A549 (cell line): Measurements from ENCODE around the gene MAPRE3. TPM values are rescaled to one million over a fixed set of nuclear protein-coding genes. Genes with fewer than 3 reads are reported as not detected.
A peak's percentile ranks its signal among the peaks of the same experiment; 100 is the strongest.

Source experiments
- ATAC-seq, 2 experiments: fragments of 200-7000 bp in 1 of 2; fragments of >200 bp in 1 of 2; cut with Nextera tagmentation in 1 of 2; cut with Tn5 transposase in 1 of 2; 3 replicates each; pipeline versions ENCODE4 v1.8.0 to v1.9.1; 2018 to 2020; ENCODE audit warnings: mild to moderate bottlenecking in 1 of 2, moderate library complexity in 1 of 2
- CTCF ChIA-PET: fragments of 300-600 bp; sonication (Branson Sonifier 250); formaldehyde crosslinking; extraction: SDS; loops from one replicate; lab custom pipeline; 2021; ENCODE audit warnings: antibody characterized with exemption, inconsistent platforms; lab: Yijun Ruan, JAX
- POLR2A ChIA-PET: fragments of 350-600 bp; formaldehyde crosslinking; extraction: SDS; loops from one replicate; lab custom pipeline; 2021; ENCODE audit warnings: antibody characterized with exemption, inconsistent platforms; lab: Yijun Ruan, JAX
- DNase-seq, 2 experiments: peaks; one replicate each; pipeline versions ENCODE4 v3.0.0 to v3.0.0-alpha.2; 2011 to 2016; ENCODE audit warnings: low read depth in 1 of 2, low spot score in 1 of 2
- FAIRE-seq: peaks from 2 replicates; lab custom pipeline; 2011; peaks lifted over from hg19 to GRCh38; lab: Jason Lieb, UNC
- H3K27ac ChIP-seq, 2 experiments: fragments of >200 bp; sonication (Bioruptor Twin); formaldehyde crosslinking; 3 replicates each; pipeline ENCODE4 v1.5.1; 2016 to 2017
- H3K4me1 ChIP-seq: fragments of >200 bp; sonication (Bioruptor Twin); formaldehyde crosslinking; 3 replicates; pipeline ENCODE4 v1.6.1; 2016
- H3K4me2 ChIP-seq: fragments of >200 bp; sonication (Bioruptor Twin); formaldehyde crosslinking; 3 replicates; pipeline ENCODE4 v1.6.1; 2016
- H3K4me3 ChIP-seq: fragments of >200 bp; sonication (Bioruptor Twin); formaldehyde crosslinking; 3 replicates; pipeline ENCODE4 v1.5.1; 2016
- H3K9me3 ChIP-seq: fragments of >200 bp; sonication (Bioruptor Twin); formaldehyde crosslinking; 3 replicates; pipeline ENCODE4 v1.6.1; 2016
- CHD2 ChIP-seq: fragments of 150-350 bp; IDR thresholded peaks from 2 replicates; pipeline ENCODE4 v1.6.1; 2014; ENCODE audit warnings: low read length; ENCODE audit not compliant: partially characterized antibody
- EHF ChIP-seq: fragments of 250-450 bp; sonication (Bioruptor Pico); IDR thresholded peaks from 2 replicates; pipeline ENCODE4 v1.5.0; 2020; ENCODE audit warnings: mild to moderate bottlenecking
- GATA3 ChIP-seq: IDR thresholded peaks from 2 replicates; pipeline ENCODE4 v1.6.1; 2012; ENCODE audit warnings: borderline replicate concordance
- HDAC2 ChIP-seq: fragments of 200-600 bp; sonication (generic); IDR thresholded peaks from 2 replicates; pipeline ENCODE4 v1.6.1; 2016
- HEYL ChIP-seq: fragments of 250-450 bp; sonication (Bioruptor Pico); IDR thresholded peaks from 2 replicates; pipeline ENCODE4 v1.8.0; 2021; ENCODE audit warnings: mild to moderate bottlenecking, moderate library complexity
- HOXB13 ChIP-seq: fragments of 250-450 bp; sonication (Bioruptor Pico); IDR thresholded peaks from 2 replicates; pipeline ENCODE4 v1.5.0; 2020; ENCODE audit warnings: low read depth, mild to moderate bottlenecking, moderate library complexity
- KDM1A ChIP-seq: fragments of 200-600 bp; sonication (generic); IDR thresholded peaks from 2 replicates; pipeline ENCODE4 v1.6.1; 2016; ENCODE audit warnings: low read depth, mild to moderate bottlenecking
- KDM5A ChIP-seq: fragments of 200-600 bp; sonication (generic); IDR thresholded peaks from 2 replicates; pipeline ENCODE4 v1.6.1; 2016; ENCODE audit warnings: antibody characterized with exemption, mild to moderate bottlenecking
- MAFK ChIP-seq: fragments of 450-650 bp; IDR thresholded peaks from 2 replicates; pipeline ENCODE4 v1.6.1; 2014; ENCODE audit not compliant: partially characterized antibody
- MYC ChIP-seq: IDR thresholded peaks from 2 replicates; pipeline ENCODE4 v1.6.1; 2012; ENCODE audit warnings: mild to moderate bottlenecking, inconsistent platforms, low read length, improper control_type of control experiment, borderline replicate concordance
- NPAS2 ChIP-seq: fragments of 250-450 bp; sonication (Bioruptor Pico); IDR thresholded peaks from 2 replicates; pipeline ENCODE4 v1.8.0; 2022; ENCODE audit warnings: mild to moderate bottlenecking, moderate library complexity, borderline replicate concordance
- NR3C1 ChIP-seq: fragments of >200 bp; sonication (Bioruptor Twin); formaldehyde crosslinking; IDR thresholded peaks from 3 replicates; pipeline ENCODE4 v1.6.1; 2017
- PHF8 ChIP-seq: fragments of 200-600 bp; sonication (generic); IDR thresholded peaks from 2 replicates; pipeline ENCODE4 v1.6.1; 2016; ENCODE audit warnings: low read depth, mild to moderate bottlenecking, antibody characterized with exemption, moderate library complexity, borderline replicate concordance
- POLR2A ChIP-seq: IDR thresholded peaks from 2 replicates; pipeline ENCODE4 v1.6.1; 2012; ENCODE audit warnings: mild to moderate bottlenecking, low read length
- RARB ChIP-seq: fragments of 250-450 bp; sonication (Bioruptor Pico); IDR thresholded peaks from 2 replicates; pipeline ENCODE4 v1.8.0; 2021; ENCODE audit warnings: mild to moderate bottlenecking, moderate library complexity
- SMC3 ChIP-seq: fragments of >200 bp; sonication (Bioruptor Twin); formaldehyde crosslinking; IDR thresholded peaks from 3 replicates; pipeline ENCODE4 v1.6.1; 2018; ENCODE audit warnings: inconsistent platforms
- SREBF2 ChIP-seq: fragments of 450-650 bp; IDR thresholded peaks from 2 replicates; pipeline ENCODE4 v1.6.1; 2014; ENCODE audit warnings: mild to moderate bottlenecking, moderate library complexity
- WGBS: methylation state at CpG from one replicate; pipeline ENCODE4 v1.1.6; 2017; ENCODE audit errors: missing lambda C conversion rate; 5-methylcytosine and 5-hydroxymethylcytosine counted together
- polyA plus RNA-seq, 4 experiments: library from polyadenylated mRNA; depleted of rRNA in 3 of 4; stranded (reverse); fragments of >200 nt; fragmentation: RNase III in 1 of 4; extraction: RNeasy Plus Mini Kit Qiagen cat#74134 plus additional on column Dnase treatment in 1 of 4; gene quantifications; 2 replicates in 3 of 4; 3 replicates in 1 of 4; pipeline ENCODE4 v1.2.3, GENCODE V29; 2011 to 2017
- TF ChIP-seq, protein P1 (sequence below): IDR thresholded peaks from 2 replicates; pipeline ENCODE4 v1.6.1; 2012; ENCODE audit warnings: low read depth, borderline replicate concordance
- TF ChIP-seq, protein P2 (sequence below): IDR thresholded peaks from 2 replicates; pipeline ENCODE4 v1.6.1; 2012
- TF ChIP-seq, protein P3 (sequence below): fragments of 250-450 bp; sonication (Bioruptor Pico); IDR thresholded peaks from 2 replicates; pipeline ENCODE4 v1.5.0; 2021; ENCODE audit warnings: mild to moderate bottlenecking, moderate library complexity, borderline replicate concordance

MAPRE3 gene
- polyA plus RNA-seq, 2 of the 4 experiments (the other 2 are of a cell fraction) = 12.1 to 21.5 TPM

GRCh38 chr2:27069961-27070618, 99.7 kb downstream of the MAPRE3 start:
- DNase-seq (no peak), FAIRE-seq (no peak)

GRCh38 chr2:27070653-27071276, 100.3 kb downstream of the MAPRE3 start:
- no peak for DNase-seq
- no peak for FAIRE-seq
- Histone ChIP-seq H3K4me2 (peak overlapping the region; percentile 86), H3K4me3 (peak overlapping the region; percentile 92), H3K9me3 (no peaks in the 10 kb centered on the region), H3K27ac (peak overlapping the region; percentile 88 to 93), H3K4me1 (peaks cover 19% of the 10 kb centered on the region)
- WGBS = 2% methylated on average over 11 of the region's 11 CpGs
- no peak for TF ChIP-seq MAFK
- TF ChIP-seq, protein P1, sequence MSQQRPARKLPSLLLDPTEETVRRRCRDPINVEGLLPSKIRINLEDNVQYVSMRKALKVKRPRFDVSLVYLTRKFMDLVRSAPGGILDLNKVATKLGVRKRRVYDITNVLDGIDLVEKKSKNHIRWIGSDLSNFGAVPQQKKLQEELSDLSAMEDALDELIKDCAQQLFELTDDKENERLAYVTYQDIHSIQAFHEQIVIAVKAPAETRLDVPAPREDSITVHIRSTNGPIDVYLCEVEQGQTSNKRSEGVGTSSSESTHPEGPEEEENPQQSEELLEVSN = no peak
- TF ChIP-seq, protein P2, sequence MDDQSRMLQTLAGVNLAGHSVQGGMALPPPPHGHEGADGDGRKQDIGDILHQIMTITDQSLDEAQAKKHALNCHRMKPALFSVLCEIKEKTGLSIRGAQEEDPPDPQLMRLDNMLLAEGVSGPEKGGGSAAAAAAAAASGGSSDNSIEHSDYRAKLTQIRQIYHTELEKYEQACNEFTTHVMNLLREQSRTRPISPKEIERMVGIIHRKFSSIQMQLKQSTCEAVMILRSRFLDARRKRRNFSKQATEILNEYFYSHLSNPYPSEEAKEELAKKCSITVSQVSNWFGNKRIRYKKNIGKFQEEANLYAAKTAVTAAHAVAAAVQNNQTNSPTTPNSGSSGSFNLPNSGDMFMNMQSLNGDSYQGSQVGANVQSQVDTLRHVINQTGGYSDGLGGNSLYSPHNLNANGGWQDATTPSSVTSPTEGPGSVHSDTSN = no peak
- no peak for TF ChIP-seq PHF8
- TF ChIP-seq, protein P3, sequence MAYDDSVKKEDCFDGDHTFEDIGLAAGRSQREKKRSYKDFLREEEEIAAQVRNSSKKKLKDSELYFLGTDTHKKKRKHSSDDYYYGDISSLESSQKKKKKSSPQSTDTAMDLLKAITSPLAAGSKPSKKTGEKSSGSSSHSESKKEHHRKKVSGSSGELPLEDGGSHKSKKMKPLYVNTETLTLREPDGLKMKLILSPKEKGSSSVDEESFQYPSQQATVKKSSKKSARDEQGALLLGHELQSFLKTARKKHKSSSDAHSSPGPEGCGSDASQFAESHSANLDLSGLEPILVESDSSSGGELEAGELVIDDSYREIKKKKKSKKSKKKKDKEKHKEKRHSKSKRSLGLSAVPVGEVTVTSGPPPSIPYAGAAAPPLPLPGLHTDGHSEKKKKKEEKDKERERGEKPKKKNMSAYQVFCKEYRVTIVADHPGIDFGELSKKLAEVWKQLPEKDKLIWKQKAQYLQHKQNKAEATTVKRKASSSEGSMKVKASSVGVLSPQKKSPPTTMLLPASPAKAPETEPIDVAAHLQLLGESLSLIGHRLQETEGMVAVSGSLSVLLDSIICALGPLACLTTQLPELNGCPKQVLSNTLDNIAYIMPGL (CRISPR knock-in tag) = no peak
- TF ChIP-seq SREBF2 = no peak
- TF ChIP-seq HOXB13 (CRISPR knock-in tag) = no peak
- TF ChIP-seq NPAS2 = no peak
- TF ChIP-seq HDAC2 = no peak
- ChIA-PET POLR2A (interaction anchor here (1.0 to 2.0 kb wide), 11 partner anchors 11 to 222 kb away, joined by 3 to 37 read pairs (median 4); partner anchors contain the start of genes AGBL5, KHK and PREB), CTCF (interaction anchor here (1.0 to 18.7 kb wide), 4 partner anchors 13 to 224 kb away, joined by 3 to 253 read pairs (median 74); partner anchors contain the start of genes AGBL5, EMILIN1 and KHK)
- peak in 1 of 2 experiments; percentile 19; a peak in 3 of 6 replicates for ATAC-seq

More at GRCh38 chr2:27069961-27070618, 99.7 kb downstream of the MAPRE3 start:
- H3K9me3 ChIP-seq = no peaks in the 10 kb centered on the region
- peaks cover 19% of the 10 kb centered on the region for H3K4me1 ChIP-seq
- peak overlapping the region; percentile 88 to 93; a peak in 4 of 6 replicates for H3K27ac ChIP-seq
- peak overlapping the region; percentile 92 for H3K4me3 ChIP-seq
- TF ChIP-seq KDM1A (no peak), KDM5A (no peak), EHF (no peak), NR3C1 (no peak), GATA3 (no peak), POLR2A (no peak), HEYL (no peak), CHD2 (no peak), SMC3 (no peak), RARB (CRISPR knock-in tag) (no peak), MYC (no peak)
- POLR2A ChIA-PET = no interaction called here
- H3K4me2 ChIP-seq = peak overlapping the region; percentile 86
- CTCF ChIA-PET = interaction anchor here (13.3 to 18.7 kb wide), 2 partner anchors 14 to 15 kb away, joined by 143 to 253 read pairs; partner anchors contain the start of genes AGBL5, EMILIN1 and KHK
- no peak for ATAC-seq
- 90% methylated on average over 8 of the region's 8 CpGs for WGBS
